Loucy (cell line): ENCODE data around the gene FADD.

Experiments
- H2AFZ ChIP-seq: fragments of 200-600 bp; sonication (generic); 2 replicates; pipeline ENCODE4 v1.6.0; 2016; ENCODE audit warnings: antibody characterized with exemption, mild to moderate bottlenecking, low read length, moderate library complexity
- H3F3A ChIP-seq: fragments of 200-600 bp; 2 replicates; pipeline ENCODE4 v1.6.0; 2016; ENCODE audit warnings: antibody characterized with exemption, low read depth, mild to moderate bottlenecking
- H3K27me3 ChIP-seq: fragments of 200-600 bp; sonication (generic); 2 replicates; pipeline ENCODE4 v1.6.1; 2014; ENCODE audit warnings: low read length, mild to moderate bottlenecking; ENCODE audit not compliant: insufficient read depth, poor library complexity, severe bottlenecking
- H3K36me3 ChIP-seq: fragments of 200-600 bp; sonication (generic); 2 replicates; pipeline ENCODE4 v1.6.1; 2016; ENCODE audit warnings: low read length; ENCODE audit not compliant: insufficient read depth
- H3K4me1 ChIP-seq: fragments of 200-600 bp; sonication (generic); 2 replicates; pipeline ENCODE4 v1.5.1; 2014; ENCODE audit warnings: low read length, mild to moderate bottlenecking; ENCODE audit not compliant: insufficient read depth, poor library complexity, severe bottlenecking
- H3K4me2 ChIP-seq: fragments of 200-600 bp; sonication (generic); 2 replicates; pipeline ENCODE4 v1.6.0; 2014; ENCODE audit warnings: antibody characterized with exemption, low read length, low read depth, mild to moderate bottlenecking; ENCODE audit not compliant: poor library complexity, severe bottlenecking
- H3K4me3 ChIP-seq: fragments of 200-600 bp; sonication (generic); 2 replicates; pipeline ENCODE4 v1.5.1; 2014; ENCODE audit warnings: low read length, mild to moderate bottlenecking, mixed read lengths; ENCODE audit not compliant: poor library complexity, severe bottlenecking
- H3K79me2 ChIP-seq: fragments of 200-600 bp; sonication (generic); 2 replicates; pipeline ENCODE4 v1.6.1; 2014; ENCODE audit warnings: low read length; ENCODE audit not compliant: insufficient read depth
- H3K9ac ChIP-seq: fragments of 200-600 bp; sonication (generic); 2 replicates; pipeline ENCODE4 v1.6.0; 2014; ENCODE audit warnings: mild to moderate bottlenecking, low read depth, low read length, moderate library complexity; ENCODE audit not compliant: poor library complexity, severe bottlenecking
- H3K9me2 ChIP-seq: fragments of 200-600 bp; sonication (generic); replicated peaks from 2 replicates; pipeline ENCODE4 v1.6.1; 2016; ENCODE audit warnings: low read depth, low read length, mixed read lengths
- H3K9me3 ChIP-seq: fragments of 200-600 bp; sonication (generic); 2 replicates; pipeline ENCODE4 v1.6.1; 2014; ENCODE audit warnings: mild to moderate bottlenecking, antibody characterized with exemption, low read length, low read depth; ENCODE audit not compliant: insufficient read depth
- H4K20me1 ChIP-seq: fragments of 200-600 bp; sonication (generic); 2 replicates; pipeline ENCODE4 v1.6.0; 2014; ENCODE audit warnings: antibody characterized with exemption, low read length, mild to moderate bottlenecking; ENCODE audit not compliant: insufficient read depth, poor library complexity, severe bottlenecking
- EZH2phosphoT487 ChIP-seq: fragments of 200-600 bp; IDR thresholded peaks from 2 replicates; pipeline ENCODE4 v1.6.1; 2018; ENCODE audit warnings: antibody characterized with exemption, mild to moderate bottlenecking, moderate library complexity, borderline replicate concordance
- TF ChIP-seq, protein P1 (sequence below): fragments of 200-600 bp; sonication (generic); conservative IDR thresholded peaks from 2 replicates; pipeline ENCODE4 v1.5.1; 2014; ENCODE audit warnings: mild to moderate bottlenecking, antibody characterized with exemption, low read length

Gene FADD

DNA sequence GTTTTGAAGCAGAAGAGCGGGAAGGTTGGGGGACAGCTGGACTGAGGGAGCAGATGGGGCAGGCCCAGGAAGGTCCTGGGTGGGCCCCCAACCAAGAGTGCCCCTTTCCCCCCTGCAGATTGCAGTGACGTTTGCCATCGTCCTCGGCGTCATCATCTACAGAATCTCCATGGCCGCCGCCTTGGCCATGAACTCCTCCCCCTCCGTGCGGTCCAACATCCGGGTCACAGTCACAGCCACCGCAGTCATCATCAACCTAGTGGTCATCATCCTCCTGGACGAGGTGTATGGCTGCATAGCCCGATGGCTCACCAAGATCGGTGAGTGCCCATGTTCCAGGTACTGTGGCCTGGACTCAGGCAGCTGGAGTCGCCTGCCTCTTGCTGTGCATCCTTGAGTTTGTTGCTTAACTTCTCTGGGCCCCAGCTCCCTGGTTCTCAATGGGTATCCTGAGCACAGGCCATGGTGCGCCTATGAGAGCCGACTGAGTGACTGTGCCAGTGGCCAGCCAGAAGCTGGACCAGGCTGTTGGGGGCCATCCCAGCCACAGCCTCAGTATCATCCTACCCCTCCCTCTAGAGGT is 42.0 kb upstream of the FADD start:
- H3K4me3 ChIP-seq = no peak overlapping the region
- TF ChIP-seq, protein P1, sequence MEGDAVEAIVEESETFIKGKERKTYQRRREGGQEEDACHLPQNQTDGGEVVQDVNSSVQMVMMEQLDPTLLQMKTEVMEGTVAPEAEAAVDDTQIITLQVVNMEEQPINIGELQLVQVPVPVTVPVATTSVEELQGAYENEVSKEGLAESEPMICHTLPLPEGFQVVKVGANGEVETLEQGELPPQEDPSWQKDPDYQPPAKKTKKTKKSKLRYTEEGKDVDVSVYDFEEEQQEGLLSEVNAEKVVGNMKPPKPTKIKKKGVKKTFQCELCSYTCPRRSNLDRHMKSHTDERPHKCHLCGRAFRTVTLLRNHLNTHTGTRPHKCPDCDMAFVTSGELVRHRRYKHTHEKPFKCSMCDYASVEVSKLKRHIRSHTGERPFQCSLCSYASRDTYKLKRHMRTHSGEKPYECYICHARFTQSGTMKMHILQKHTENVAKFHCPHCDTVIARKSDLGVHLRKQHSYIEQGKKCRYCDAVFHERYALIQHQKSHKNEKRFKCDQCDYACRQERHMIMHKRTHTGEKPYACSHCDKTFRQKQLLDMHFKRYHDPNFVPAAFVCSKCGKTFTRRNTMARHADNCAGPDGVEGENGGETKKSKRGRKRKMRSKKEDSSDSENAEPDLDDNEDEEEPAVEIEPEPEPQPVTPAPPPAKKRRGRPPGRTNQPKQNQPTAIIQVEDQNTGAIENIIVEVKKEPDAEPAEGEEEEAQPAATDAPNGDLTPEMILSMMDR = no peak
- no peak for TF ChIP-seq EZH2phosphoT487
- H3K36me3 ChIP-seq = no peaks in the 10 kb centered on the region

DNA sequence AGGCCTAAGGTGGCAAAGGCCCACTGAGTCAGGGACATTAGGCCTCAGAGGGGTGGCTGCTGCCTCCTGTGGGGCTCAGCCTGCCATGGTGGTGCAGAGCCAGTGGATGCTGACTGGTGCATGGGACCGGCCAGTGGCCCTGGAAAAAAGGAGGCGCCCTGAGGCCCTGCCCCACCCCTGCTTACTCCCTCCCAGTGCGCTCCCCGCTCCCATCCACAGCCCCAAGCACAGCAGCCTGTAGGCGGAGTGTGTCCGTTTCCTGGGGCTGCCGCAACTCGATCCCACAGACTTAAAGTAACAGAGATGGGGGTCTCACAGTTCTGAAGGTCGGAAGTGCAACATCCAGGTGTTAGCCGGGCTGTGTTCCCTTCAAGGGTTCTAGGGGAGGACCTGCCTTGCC is 38.4 kb upstream of the FADD start:
- Histone ChIP-seq H3K9ac (no peak overlapping the region), H3F3A (no peaks in the 10 kb centered on the region), H3K4me1 (no peaks in the 10 kb centered on the region), H2AFZ (no peak overlapping the region), H3K9me3 (no peaks in the 10 kb centered on the region), H3K36me3 (no peaks in the 10 kb centered on the region), H3K4me3 (no peak overlapping the region), H4K20me1 (no peaks in the 10 kb centered on the region), H3K79me2 (no peaks in the 10 kb centered on the region), H3K4me2 (no peak overlapping the region), H3K27me3 (no peaks in the 10 kb centered on the region), H3K9me2 (no peaks in the 10 kb centered on the region)
- TF ChIP-seq, protein P1 = no peak
- TF ChIP-seq EZH2phosphoT487 = no peak

More for the DNA sequence above, 42.0 kb upstream of the FADD start:
- no peaks in the 10 kb centered on the region for H3F3A ChIP-seq
- H3K4me2 ChIP-seq = no peak overlapping the region
- H3K27me3 ChIP-seq = no peaks in the 10 kb centered on the region
- no peaks in the 10 kb centered on the region for H3K79me2 ChIP-seq
- no peaks in the 10 kb centered on the region for H4K20me1 ChIP-seq
- no peaks in the 10 kb centered on the region for H3K9me3 ChIP-seq
- H3K9me2 ChIP-seq = no peaks in the 10 kb centered on the region
- H2AFZ ChIP-seq = no peak overlapping the region
- H3K4me1 ChIP-seq = no peaks in the 10 kb centered on the region
- H3K9ac ChIP-seq = no peak overlapping the region

DNA sequence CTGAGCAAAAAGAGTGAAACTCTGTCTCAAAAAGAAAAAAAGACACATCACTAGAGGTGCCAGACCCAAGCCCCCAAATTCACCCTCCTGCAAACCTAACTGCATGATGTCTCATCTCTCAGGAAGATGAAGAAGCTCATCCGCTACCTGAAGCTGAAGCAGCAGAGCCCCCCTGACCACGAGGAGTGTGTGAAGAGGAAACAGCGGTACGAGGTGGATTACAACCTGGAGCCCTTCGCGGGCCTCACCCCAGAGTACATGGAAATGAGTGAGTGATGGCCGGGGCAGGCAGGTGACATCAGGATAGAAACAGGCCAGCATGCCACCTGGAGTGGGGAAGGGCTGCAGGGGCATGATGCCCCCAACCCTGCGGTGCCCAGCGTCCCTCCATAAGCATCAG is 36.0 kb upstream of the FADD start:
- no peaks in the 10 kb centered on the region for H3K9me3 ChIP-seq
- no peaks in the 10 kb centered on the region for H3F3A ChIP-seq
- no peaks in the 10 kb centered on the region for H3K36me3 ChIP-seq
- H3K79me2 ChIP-seq = no peaks in the 10 kb centered on the region
- H3K27me3 ChIP-seq = no peaks in the 10 kb centered on the region
- no peaks in the 10 kb centered on the region for H3K9me2 ChIP-seq
- H3K4me3 ChIP-seq = no peak overlapping the region
- no peak for TF ChIP-seq EZH2phosphoT487
- TF ChIP-seq, protein P1 = no peak
- H3K4me2 ChIP-seq = no peak overlapping the region
- no peaks in the 10 kb centered on the region for H4K20me1 ChIP-seq
- H3K4me1 ChIP-seq = no peaks in the 10 kb centered on the region
- H3K9ac ChIP-seq = no peak overlapping the region
- H2AFZ ChIP-seq = no peak overlapping the region
